NCI-H82 treated with DMSO at 0.1 percent for 48 hours (cell line): ENCODE data around the gene PREX1.

ENCODE experiments used
- DNase-seq: peaks from one replicate; lab custom pipeline; 2025; ENCODE audit not compliant: unreplicated experiment; lab: John Stamatoyannopoulos, UW

Gene PREX1

GRCh38 chr20:48597521-48598302 is 230.1 kb downstream of the PREX1 start:
- DNase-seq, result no peak

- DNase-seq, result no peak
These were observed 231.4 kb downstream of the PREX1 start for GRCh38 chr20:48596334-48596898.

GRCh38 chr20:48595495-48596333 is 232.1 kb downstream of the PREX1 start:
- DNase-seq, result no peak

GRCh38 chr20:48594533-48594932 is 233.3 kb downstream of the PREX1 start:
- peak; percentile 14 for DNase-seq

- DNase-seq, result no peak
These were observed 235.5 kb downstream of the PREX1 start for GRCh38 chr20:48592107-48592940.

GRCh38 chr20:48586730-48587129 is 241.1 kb downstream of the PREX1 start:
- no peak for DNase-seq

GRCh38 chr20:48585061-48585870 is 242.5 kb downstream of the PREX1 start:
- no peak for DNase-seq

GRCh38 chr20:48584391-48585060 is 243.3 kb downstream of the PREX1 start:
- DNase-seq, result no peak

GRCh38 chr20:48583801-48584200 is 244.0 kb downstream of the PREX1 start:
- DNase-seq, result no peak

- no peak for DNase-seq
These were observed 244.6 kb downstream of the PREX1 start for GRCh38 chr20:48583171-48583570.

- no peak for DNase-seq
These were observed 245.2 kb downstream of the PREX1 start for GRCh38 chr20:48582673-48582985.

GRCh38 chr20:48581167-48581566 is 246.6 kb downstream of the PREX1 start:
- DNase-seq, result no peak

- no peak for DNase-seq
These were observed 249.3 kb downstream of the PREX1 start for GRCh38 chr20:48578397-48579098.

GRCh38 chr20:48577557-48577956 is 250.2 kb downstream of the PREX1 start:
- DNase-seq, result no peak

- DNase-seq, result peak; percentile 98
These were observed 253.4 kb downstream of the PREX1 start for GRCh38 chr20:48574383-48574782.
